ENCODE data around the gene GJA3. TPM values are rescaled to one million over a fixed set of nuclear protein-coding genes. Genes with fewer than 3 reads are reported as not detected.

The GJA3 gene
- total RNA-seq, 4 donors from 2014 or later = not detected

- TF ChIP-seq CTCF (IDR thresholded peaks at IDR 0.05; ENCODE audit: low read depth) = no peak
These were observed 15.3 kb downstream of the GJA3 start for GRCh38 chr13:20145521-20145920.

- no peak for TF ChIP-seq CTCF (IDR thresholded peaks at IDR 0.05; ENCODE audit: low read depth)
These were observed 16.6 kb downstream of the GJA3 start for GRCh38 chr13:20144141-20144850.

- no peak for TF ChIP-seq CTCF (IDR thresholded peaks at IDR 0.05; ENCODE audit: low read depth)
These were observed 17.8 kb downstream of the GJA3 start for GRCh38 chr13:20142927-20143480.

GRCh38 chr13:20142023-20142926, 18.6 kb downstream of the GJA3 start:
- TF ChIP-seq CTCF (IDR thresholded peaks at IDR 0.05; ENCODE audit: low read depth) = no peak

GRCh38 chr13:20141238-20142022, 19.4 kb downstream of the GJA3 start:
- no peak for TF ChIP-seq CTCF (IDR thresholded peaks at IDR 0.05; ENCODE audit: low read depth)

- TF ChIP-seq CTCF (IDR thresholded peaks at IDR 0.05; ENCODE audit: low read depth) = no peak
These were observed 20.4 kb downstream of the GJA3 start for GRCh38 chr13:20140487-20140886.

Data from subcutaneous adipose tissue (tissue), 4 donors.